ENCODE results near the gene THSD4. TPM values are rescaled to one million over a fixed set of nuclear protein-coding genes. Genes with fewer than 3 reads are reported as not detected.

The THSD4 gene
- total and polyA plus RNA-seq, 2 of the 8 experiments (the other 6 are each of a cell fraction or from before 2014, with no cell fraction given), result 2.5 to 6.2 TPM

- no peak overlapping the region for H4K8ac ChIP-seq (ENCODE audit: extremely low read depth, insufficient read depth, low read length)
- H2BK15ac ChIP-seq (ENCODE audit: low read length), result no peak overlapping the region
- H3K4me2 ChIP-seq (ENCODE audit: insufficient read depth in 1 of 2, low read depth in 2 of 2, low read length in 2 of 2), result no peak overlapping the region
- no peak overlapping the region for H3K4ac ChIP-seq (replicated peaks; ENCODE audit: insufficient read length, low read depth, low read length)
- no peak overlapping the region for H3K23ac ChIP-seq (ENCODE audit: insufficient read length)
- no peak overlapping the region for H2BK120ac ChIP-seq (replicated peaks; ENCODE audit: low read depth, low read length)
- no peaks in the 10 kb centered on the region for H3K23me2 ChIP-seq (ENCODE audit: low read depth, low read length)
- POLR2A ChIA-PET (ENCODE audit: partially characterized antibody), result no interaction called here
- no peaks in the 10 kb centered on the region for H4K20me1 ChIP-seq (replicated peaks in 1 of 2; ENCODE audit: control insufficient read depth in 1 of 2, insufficient read depth in 2 of 2, low read length in 2 of 2)
- no peak overlapping the region for H3K27ac ChIP-seq (ENCODE audit: low read depth, low read length)
- no peak overlapping the region for H2BK12ac ChIP-seq (ENCODE audit: low read depth, low read length)
- no peak overlapping the region for H3K14ac ChIP-seq (ENCODE audit: insufficient read length)
- H3K4me3 ChIP-seq (ENCODE audit: extremely low read depth in 1 of 4, insufficient read depth in 2 of 4, low read depth in 3 of 4, low read length in 4 of 4), result no peak overlapping the region
- H4K91ac ChIP-seq (replicated peaks; ENCODE audit: insufficient read length, low read length), result no peak overlapping the region
- no peak overlapping the region for H2BK20ac ChIP-seq (ENCODE audit: low read length)
- no peak overlapping the region for H2BK5ac ChIP-seq (ENCODE audit: low read depth, low read length)
- H2AK5ac ChIP-seq (ENCODE audit: low read depth, low read length), result no peak overlapping the region
- H3K36me3 ChIP-seq (ENCODE audit: control insufficient read depth in 2 of 4, insufficient read depth in 4 of 4, low read length in 3 of 4), result no peaks in the 10 kb centered on the region
- H3K56ac ChIP-seq (replicated peaks; ENCODE audit: insufficient read length, low read depth, low read length), result no peak overlapping the region
- no peaks in the 10 kb centered on the region for H3K27me3 ChIP-seq (replicated peaks in 1 of 4; ENCODE audit: control insufficient read depth in 3 of 4, extremely low read depth in 1 of 4, insufficient read depth in 3 of 4, low read length in 3 of 4)
- H4K5ac ChIP-seq (ENCODE audit: insufficient read length, low read depth, low read length), result no peak overlapping the region
- no peaks in the 10 kb centered on the region for H3K79me2 ChIP-seq (ENCODE audit: control insufficient read depth in 1 of 2, insufficient read depth in 2 of 2, low read length in 2 of 2)
- no peak for TF ChIP-seq NANOG (IDR thresholded peaks at IDR 0.05; ENCODE audit: insufficient read depth, low read depth, low read length, poor library complexity, severe bottlenecking)
- no peak for TF ChIP-seq RBBP5 (IDR thresholded peaks at IDR 0.05; ENCODE audit: borderline replicate concordance, low read depth, low read length)
- TF ChIP-seq TEAD4 (IDR thresholded peaks at IDR 0.05; ENCODE audit: low read depth, low read length), result no peak
- no peak for TF ChIP-seq KDM5A (IDR thresholded peaks at IDR 0.05; ENCODE audit: low read length)
- no peak for TF ChIP-seq KDM1A (IDR thresholded peaks at IDR 0.05; ENCODE audit: borderline replicate concordance, low read length)
- TF ChIP-seq POU5F1 (IDR thresholded peaks at IDR 0.05; ENCODE audit: low read depth, low read length), result no peak
- TF ChIP-seq RFX5 (IDR thresholded peaks at IDR 0.05; ENCODE audit: borderline replicate concordance, low read depth, low read length), result no peak
- no peak for TF ChIP-seq FOSL1 (IDR thresholded peaks at IDR 0.05; ENCODE audit: insufficient read depth, low read depth, low read length)
- no peak for TF ChIP-seq TAF1 (IDR thresholded peaks at IDR 0.05; ENCODE audit: low read depth, low read length)
- H3K79me1 ChIP-seq (ENCODE audit: low read depth, low read length), result no peaks in the 10 kb centered on the region
- DNase-seq (ENCODE audit: low read depth in 1 of 2, low spot score in 2 of 2) (no peak), FAIRE-seq (no peak)
- H2AFZ ChIP-seq (ENCODE audit: low read length), result no peak overlapping the region
- no peak overlapping the region for H3K18ac ChIP-seq (ENCODE audit: extremely low read depth, low read length)
- H3K4me1 ChIP-seq (replicated peaks in 1 of 4; ENCODE audit: control insufficient read depth in 3 of 4, insufficient read depth in 4 of 4, low read length in 3 of 4), result peaks cover 6 to 15% (median 12%) of the 10 kb centered on the region in 4 experiments
- 87% methylated on average over 3 of the region's 3 CpGs; no CpG with 5 or more reads in 1 of the 2 experiments for WGBS, 2 experiments (ENCODE audit: extremely low coverage in 1 of 2, insufficient coverage in 1 of 2, insufficient read length in 1 of 2, insufficient replicate concordance in 2 of 2, low coverage in 1 of 2, low lambda C conversion rate in 2 of 2, missing lambda C conversion rate in 1 of 2)
- no peak overlapping the region for H3K9ac ChIP-seq (replicated peaks in 1 of 4; ENCODE audit: extremely low read depth in 1 of 4, low read depth in 3 of 4, low read length in 3 of 4)
- no peaks in the 10 kb centered on the region for H3K9me3 ChIP-seq (ENCODE audit: insufficient read depth in 2 of 2, low read depth in 1 of 2, low read length in 1 of 2)
- CTCF ChIA-PET (ENCODE audit: partially characterized antibody), result no interaction called here
Measured at GRCh38 chr15:71335591-71335990, 220.3 kb downstream of the THSD4 start.

All from H1 (cell line).